ENCODE measurements around the gene TTC33. TPM values are rescaled to one million over a fixed set of nuclear protein-coding genes. Genes with fewer than 3 reads are reported as not detected.

The TTC33 gene
- total RNA-seq: 10 to 100 TPM; 17.6 to 28.1 (median 18.4) TPM

GRCh38 chr5:40755407-40756365, at the start of gene TTC33:
Gene TTC33, minus strand, starts transcription at chr5:40755961. Its CDS starts 8,943 bp downstream, at chr5:40747018.
- Histone ChIP-seq H3K27ac (peak within 1 kb of the TSS; percentile 94), H3K4me1 (no peaks in the 10 kb centered on the region), H3K36me3 (no peaks in the 10 kb centered on the region), H3K27me3 (no peaks in the 10 kb centered on the region), H3K4me3 (peak within 1 kb of the TSS; percentile 78 to 96 (median 78)), H3K9me3 (no peaks in the 10 kb centered on the region)
- DNase-seq (ENCODE audit: low spot score in 2 of 2): peak; percentile 93 to 94
- intact Hi-C loops (cut with DNase I; ENCODE audit: low total_unique reads): no loop called here
- peak; percentile 40 to 67 (median 54) for TF ChIP-seq CTCF (IDR thresholded peaks at IDR 0.05)
- TF ChIP-seq POLR2AphosphoS5 (IDR thresholded peaks at IDR 0.05): peak; percentile 66 to 82 (median 71)
- TF ChIP-seq POLR2A (IDR thresholded peaks at IDR 0.05): peak; percentile 43

GRCh38 chr5:40801771-40802562, 46.2 kb upstream of the TTC33 start:
- Histone ChIP-seq H3K27me3 (no peaks in the 10 kb centered on the region), H3K4me3 (no peak overlapping the region), H3K4me1 (no peaks in the 10 kb centered on the region), H3K27ac (no peak overlapping the region), H3K36me3 (no peaks in the 10 kb centered on the region), H3K9me3 (no peaks in the 10 kb centered on the region)
- intact Hi-C loops (cut with DNase I; ENCODE audit: low total_unique reads): no loop called here
- no peak for TF ChIP-seq POLR2AphosphoS5 (IDR thresholded peaks at IDR 0.05)
- TF ChIP-seq CTCF (IDR thresholded peaks at IDR 0.05): no peak
- no peak for TF ChIP-seq POLR2A (IDR thresholded peaks at IDR 0.05)
- DNase-seq (ENCODE audit: low spot score in 2 of 2): no peak

- no peaks in the 10 kb centered on the region for H3K36me3 ChIP-seq
- DNase-seq (ENCODE audit: low spot score in 2 of 2): no peak
- peak overlapping the region in 1 of 2 donors; percentile 6 for H3K27ac ChIP-seq
- peak overlapping the region; percentile 92 to 97 (median 97) for H3K4me3 ChIP-seq
- intact Hi-C loops (cut with DNase I; ENCODE audit: low total_unique reads): no loop called here
- no peaks in the 10 kb centered on the region for H3K9me3 ChIP-seq
- TF ChIP-seq CTCF (IDR thresholded peaks at IDR 0.05) (no peak), POLR2A (IDR thresholded peaks at IDR 0.05) (no peak), POLR2AphosphoS5 (IDR thresholded peaks at IDR 0.05) (no peak)
- no peaks in the 10 kb centered on the region for H3K4me1 ChIP-seq
- H3K27me3 ChIP-seq: no peaks in the 10 kb centered on the region
Observed at GRCh38 chr5:40799258-40799657, 43.5 kb upstream of the TTC33 start.

- Histone ChIP-seq H3K27ac (peak overlapping the region; percentile 90 to 98), H3K27me3 (no peaks in the 10 kb centered on the region)
- intact Hi-C loops (cut with DNase I; ENCODE audit: low total_unique reads): no loop called here
Observed at GRCh38 chr5:40798801-40799210, 43.0 kb upstream of the TTC33 start.

More at GRCh38 chr5:40798801-40799210, 43.0 kb upstream of the TTC33 start:
- Histone ChIP-seq H3K4me3 (peak overlapping the region; percentile 92 to 97 (median 97)), H3K9me3 (no peaks in the 10 kb centered on the region), H3K36me3 (no peaks in the 10 kb centered on the region), H3K4me1 (no peaks in the 10 kb centered on the region)
- TF ChIP-seq POLR2A (IDR thresholded peaks at IDR 0.05) (no peak), CTCF (IDR thresholded peaks at IDR 0.05) (no peak), POLR2AphosphoS5 (IDR thresholded peaks at IDR 0.05) (no peak)
- no peak for DNase-seq (ENCODE audit: low spot score in 2 of 2)
